Measurements from ENCODE around the gene MALL.

GRCh38 chr2:110121592-110121991, 6.0 kb upstream of the MALL start:
- TF ChIP-seq CTCF (conservative IDR thresholded peaks at IDR 0.05) (no peak), EZH2 (IDR thresholded peaks at IDR 0.05; ENCODE audit: low read depth) (no peak)

Data from PC-9 (cell line).